Measurements from ENCODE around the gene ANKRD10.
"Not testable (repeated sequence)": the region's sequence is repeated elsewhere in the genome, so short reads cannot be mapped to it uniquely, and the experiment has no call there.

The ANKRD10 gene

DNA sequence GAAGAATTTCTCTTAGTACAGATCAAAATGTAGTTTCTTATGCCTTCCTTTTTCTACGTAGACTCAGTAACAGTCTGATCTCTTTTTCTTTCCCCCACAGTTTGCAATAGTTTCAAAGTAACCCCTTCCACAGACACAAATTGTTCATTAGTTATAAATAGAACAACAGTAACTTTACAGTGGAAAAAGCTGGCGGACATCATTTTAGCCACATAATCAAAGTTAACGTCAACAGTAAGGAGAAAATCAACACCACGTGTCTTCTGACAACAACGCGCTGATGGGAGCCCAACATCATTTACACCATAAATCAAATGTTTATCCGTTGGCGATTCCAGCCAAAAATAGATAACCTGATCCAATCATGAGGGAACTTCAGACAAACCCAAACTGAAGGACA lies 76.8 kb downstream of the ANKRD10 start:
- H3K9me3 ChIP-seq = 0 out of 2 replicates have a peak, but pooled peaks cover 2% of the 10 kb centered on the region
- H3K4me3 ChIP-seq = no peak overlapping the region
- in situ Hi-C loops (cut with MboI; ENCODE audit: low sequenced_read_pairs) = no loop called here
- DNase-seq (ENCODE audit: low spot score in 2 of 2) = no peak
- H3K4me1 ChIP-seq = no peaks in the 10 kb centered on the region
- H3K27me3 ChIP-seq (ENCODE audit: low read depth) = no peaks in the 10 kb centered on the region
- H3K36me3 ChIP-seq (replicated peaks) = no peaks in the 10 kb centered on the region

DNA sequence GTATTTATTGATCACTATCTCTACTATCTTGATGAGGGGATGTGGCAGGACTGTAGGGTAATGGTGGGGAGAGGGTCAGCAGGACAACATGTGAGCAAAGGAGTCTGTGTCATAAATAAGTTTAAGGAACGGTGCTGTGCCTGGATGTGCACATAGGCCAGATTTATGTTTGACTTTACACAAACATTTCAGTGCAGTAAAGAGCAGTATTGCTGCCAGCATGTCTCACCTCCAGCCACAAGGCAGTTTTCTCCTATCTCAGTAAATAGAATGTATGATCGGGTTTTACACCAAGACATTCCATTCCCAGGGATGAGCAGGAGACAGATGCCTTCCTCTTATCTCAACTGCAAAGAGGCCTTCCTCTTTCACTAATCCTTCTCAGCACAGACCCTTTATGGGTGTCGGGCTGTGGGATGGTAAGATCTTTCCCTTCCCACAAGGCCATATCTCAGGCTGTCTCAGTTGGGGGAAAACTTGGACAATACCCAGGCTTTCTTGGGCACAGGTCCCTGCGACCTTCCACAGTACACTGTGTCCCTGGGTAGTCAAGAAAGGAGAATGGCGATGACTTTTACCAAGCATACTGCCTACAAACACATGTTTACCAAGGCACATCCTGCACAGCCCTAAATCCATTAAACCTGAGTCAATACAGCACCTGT lies 77.3 kb downstream of the ANKRD10 start:
- in situ Hi-C loops (cut with MboI; ENCODE audit: low sequenced_read_pairs); DNase-seq (ENCODE audit: low spot score in 2 of 2); H3K27me3 ChIP-seq (ENCODE audit: low read depth): not testable (repeated sequence)

DNA sequence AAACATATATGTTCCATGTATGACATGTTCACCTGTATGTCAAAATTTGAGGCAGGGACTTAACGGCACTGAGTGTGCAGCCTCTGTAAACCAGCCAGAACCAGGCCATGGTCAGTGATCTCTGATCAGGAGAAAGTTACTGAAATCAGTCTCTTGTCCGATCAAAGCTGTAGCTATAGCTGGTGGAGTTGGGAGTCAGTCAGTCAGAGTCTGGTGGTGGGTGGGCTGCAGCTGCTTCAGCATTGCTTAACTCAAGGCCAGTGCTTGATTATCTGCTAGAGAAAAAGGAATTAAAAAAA lies 78.3 kb downstream of the ANKRD10 start:
- H3K9me3 ChIP-seq = 0 out of 2 replicates have a peak, but pooled peaks cover 2% of the 10 kb centered on the region
- H3K4me3 ChIP-seq = no peak overlapping the region
- no peaks in the 10 kb centered on the region for H3K4me1 ChIP-seq
- no peaks in the 10 kb centered on the region for H3K36me3 ChIP-seq (replicated peaks)
- in situ Hi-C loops (cut with MboI; ENCODE audit: low sequenced_read_pairs) = no loop called here
- no peaks in the 10 kb centered on the region for H3K27me3 ChIP-seq (ENCODE audit: low read depth)
- DNase-seq (ENCODE audit: low spot score in 2 of 2) = no peak

More for the DNA sequence above, 77.3 kb downstream of the ANKRD10 start:
- not testable (repeated sequence) for H3K4me3 ChIP-seq; H3K9me3 ChIP-seq; H3K36me3 ChIP-seq (replicated peaks); H3K4me1 ChIP-seq

DNA sequence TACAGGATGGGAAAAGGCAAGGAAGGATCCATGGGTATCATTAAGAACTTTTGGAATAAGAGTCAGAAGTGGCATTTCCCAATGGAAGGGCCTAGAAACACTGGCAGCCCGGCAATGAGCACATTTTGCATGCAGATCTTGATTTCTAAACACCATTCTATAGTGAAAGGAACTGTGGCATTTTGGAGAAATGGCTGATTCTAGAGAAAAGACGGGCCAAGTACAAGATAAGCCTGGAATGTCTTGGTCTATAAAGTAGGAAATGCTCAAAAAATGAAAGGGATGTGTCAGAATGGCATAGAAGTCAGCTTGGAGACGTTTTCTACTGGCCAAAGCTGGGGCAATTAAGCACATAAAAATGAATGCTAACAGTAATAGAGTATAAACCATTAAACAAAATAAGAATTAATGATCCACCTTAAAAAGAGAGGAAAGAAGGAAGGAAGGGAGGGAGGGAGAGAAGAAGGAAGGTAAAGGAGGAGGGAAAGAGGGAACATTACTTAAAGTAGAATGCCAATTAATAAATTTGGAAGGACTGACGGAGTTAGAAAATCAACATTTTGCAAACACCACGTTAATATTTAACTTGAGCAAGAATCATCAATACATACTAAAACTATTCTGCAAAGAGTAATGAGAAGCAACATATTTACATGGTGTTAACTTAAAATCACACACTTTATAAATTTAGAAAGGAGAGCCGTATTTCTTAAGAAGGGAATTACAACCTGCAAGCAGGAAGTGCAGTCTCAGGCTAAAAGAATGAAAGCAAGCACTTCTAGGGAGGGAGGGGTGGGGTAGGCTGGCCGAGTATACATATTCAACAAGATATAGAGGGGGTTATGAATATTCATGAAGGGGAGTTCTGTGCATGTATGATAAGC lies 78.9 kb downstream of the ANKRD10 start:
- Histone ChIP-seq H3K36me3 (replicated peaks) (no peaks in the 10 kb centered on the region), H3K4me1 (no peaks in the 10 kb centered on the region), H3K4me3 (no peak overlapping the region), H3K9me3 (no peaks in the 10 kb centered on the region), H3K27me3 (ENCODE audit: low read depth) (no peaks in the 10 kb centered on the region)
- no peak for DNase-seq (ENCODE audit: low spot score in 2 of 2)
- in situ Hi-C loops (cut with MboI; ENCODE audit: low sequenced_read_pairs) = no loop called here

DNA sequence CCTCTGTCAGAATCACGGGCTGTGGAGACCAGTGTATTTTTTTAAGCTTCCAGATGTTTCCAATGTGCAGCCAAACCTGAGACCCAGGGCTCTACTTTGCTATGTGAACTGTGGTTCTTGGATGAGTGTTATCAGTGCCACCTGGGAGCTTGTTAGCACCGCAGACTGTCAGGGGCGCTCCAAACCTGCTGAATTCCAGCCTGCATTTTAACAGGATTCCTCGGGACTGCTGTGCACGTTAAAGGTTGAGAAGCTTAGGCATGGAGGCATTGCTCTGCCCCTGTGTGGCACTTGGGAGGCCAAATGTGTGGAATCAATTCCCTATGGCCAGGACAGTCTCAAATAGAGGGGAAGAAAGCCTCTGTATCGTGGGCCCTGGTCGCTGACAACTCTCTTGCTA lies 80.3 kb downstream of the ANKRD10 start:
- H3K27me3 ChIP-seq (ENCODE audit: low read depth) = no peaks in the 10 kb centered on the region
- no peak for DNase-seq (ENCODE audit: low spot score in 2 of 2)
- in situ Hi-C loops (cut with MboI; ENCODE audit: low sequenced_read_pairs) = no loop called here
- H3K4me1 ChIP-seq = no peaks in the 10 kb centered on the region
- H3K4me3 ChIP-seq = no peak overlapping the region
- no peaks in the 10 kb centered on the region for H3K36me3 ChIP-seq (replicated peaks)
- no peaks in the 10 kb centered on the region for H3K9me3 ChIP-seq

DNA sequence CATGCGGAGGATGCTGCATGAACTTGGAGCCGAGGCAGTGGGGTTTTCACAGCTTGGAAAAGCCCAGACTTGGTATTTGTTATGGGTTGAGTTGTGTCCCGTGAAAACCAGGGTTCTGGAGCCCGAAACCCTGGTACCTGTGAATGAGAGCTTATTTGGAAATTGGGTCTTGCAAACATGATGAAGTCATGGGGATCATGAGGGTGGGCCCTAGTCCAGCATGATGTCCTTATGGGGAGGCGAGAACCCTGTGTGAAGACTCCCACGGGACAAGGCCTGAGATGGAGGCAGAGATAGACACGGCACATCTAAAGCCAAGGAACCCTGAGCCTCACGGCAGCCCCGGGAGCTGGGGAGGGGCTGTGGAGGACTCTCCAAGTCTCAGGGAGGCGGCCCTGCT lies 82.3 kb downstream of the ANKRD10 start:
- Histone ChIP-seq H3K36me3 (replicated peaks) (no peaks in the 10 kb centered on the region), H3K27me3 (ENCODE audit: low read depth) (no peaks in the 10 kb centered on the region), H3K4me3 (no peak overlapping the region), H3K4me1 (no peaks in the 10 kb centered on the region), H3K9me3 (no peaks in the 10 kb centered on the region)
- no peak for DNase-seq (ENCODE audit: low spot score in 2 of 2)
- in situ Hi-C loops (cut with MboI; ENCODE audit: low sequenced_read_pairs) = no loop called here

DNA sequence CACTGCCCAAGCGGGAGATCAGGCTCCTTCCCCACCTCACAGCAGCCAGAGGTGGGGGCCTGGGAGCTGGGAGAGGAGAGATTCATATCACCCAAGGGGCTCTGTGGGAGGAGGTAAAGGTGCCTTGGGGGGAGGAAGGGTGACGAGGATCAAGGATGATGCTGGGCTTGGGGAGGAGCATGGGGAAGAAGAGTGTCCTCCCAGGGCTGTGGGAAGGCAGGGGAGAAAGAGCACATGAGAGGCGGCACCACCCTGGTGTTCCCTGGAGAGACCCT lies 82.7 kb downstream of the ANKRD10 start:
- H3K36me3 ChIP-seq (replicated peaks) = no peaks in the 10 kb centered on the region

DNA sequence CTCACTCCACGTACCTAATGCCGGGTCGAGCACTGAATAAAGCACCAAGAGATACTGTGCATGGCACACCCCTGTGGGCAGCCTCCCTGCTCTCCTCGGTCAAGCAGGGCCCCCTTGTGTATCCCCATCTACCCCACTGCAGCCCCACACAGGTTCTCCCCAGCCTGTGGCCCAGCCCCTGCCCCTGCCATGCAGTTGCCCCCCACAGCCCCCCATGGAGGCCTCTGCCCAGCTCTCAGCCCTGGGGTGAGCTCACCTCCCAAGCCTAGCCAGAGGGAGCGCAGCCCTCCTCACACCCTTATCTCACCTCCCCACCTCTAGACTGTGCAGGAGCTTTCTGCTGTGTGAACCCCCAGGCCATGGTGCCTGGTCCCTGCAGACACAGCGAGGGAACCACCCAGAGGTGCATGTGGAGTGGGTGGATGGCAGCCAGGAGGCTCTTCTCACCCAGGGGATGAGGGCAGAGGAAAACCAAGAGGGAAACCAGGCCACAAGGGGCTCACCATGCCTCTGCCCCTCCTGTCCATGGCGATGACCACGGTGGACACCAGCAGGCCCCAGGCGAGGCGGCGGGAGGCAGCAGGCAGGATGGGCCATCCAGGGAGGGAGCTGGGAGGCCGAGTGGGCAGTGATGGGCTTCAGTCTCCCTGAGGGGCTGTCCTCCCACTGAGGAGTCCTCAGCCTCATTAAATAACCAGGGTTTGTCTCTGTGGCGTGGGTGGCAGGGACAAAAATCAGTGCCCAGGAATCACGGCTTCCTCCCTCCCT lies 83.2 kb downstream of the ANKRD10 start:
- no peaks in the 10 kb centered on the region for H3K27me3 ChIP-seq (ENCODE audit: low read depth)
- no peak overlapping the region for H3K4me3 ChIP-seq
- H3K9me3 ChIP-seq = no peaks in the 10 kb centered on the region
- H3K4me1 ChIP-seq = no peaks in the 10 kb centered on the region
- in situ Hi-C loops (cut with MboI; ENCODE audit: low sequenced_read_pairs) = no loop called here
- H3K36me3 ChIP-seq (replicated peaks) = no peaks in the 10 kb centered on the region
- no peak for DNase-seq (ENCODE audit: low spot score in 2 of 2)

More for the DNA sequence above, 82.7 kb downstream of the ANKRD10 start:
- no peak for DNase-seq (ENCODE audit: low spot score in 2 of 2)
- Histone ChIP-seq H3K27me3 (ENCODE audit: low read depth) (no peaks in the 10 kb centered on the region), H3K4me1 (no peaks in the 10 kb centered on the region), H3K4me3 (no peak overlapping the region), H3K9me3 (no peaks in the 10 kb centered on the region)
- in situ Hi-C loops (cut with MboI; ENCODE audit: low sequenced_read_pairs) = no loop called here

DNA sequence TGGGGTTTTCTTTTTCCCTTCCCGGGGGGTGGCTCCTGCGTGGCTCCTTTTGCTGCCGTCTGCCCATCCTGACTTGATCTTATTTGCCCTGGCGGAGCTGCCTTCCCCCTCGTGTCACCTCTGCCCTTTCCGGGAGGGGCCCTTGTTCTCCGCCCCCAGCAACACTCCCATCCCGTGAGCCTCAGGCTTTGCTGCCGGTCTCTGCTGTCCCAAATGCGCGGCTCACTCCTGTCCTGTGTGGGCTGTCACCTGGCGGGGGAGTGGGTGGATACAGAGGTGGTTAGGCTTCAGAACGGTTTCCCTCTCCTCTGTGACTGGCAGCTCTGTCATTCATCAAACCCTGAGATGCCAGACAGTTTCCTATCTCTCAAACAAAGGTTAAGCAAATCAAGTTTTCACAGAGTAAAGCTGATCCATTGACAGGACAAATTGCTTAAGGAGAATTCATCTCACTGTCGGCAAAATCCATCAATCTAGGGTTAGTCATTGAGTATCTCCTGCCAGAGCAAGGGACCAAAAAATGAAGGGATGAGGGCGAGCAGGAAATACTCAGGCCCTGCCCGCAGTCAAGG lies 84.0 kb downstream of the ANKRD10 start:
- DNase-seq (ENCODE audit: low spot score in 2 of 2) = no peak
- Histone ChIP-seq H3K9me3 (no peaks in the 10 kb centered on the region), H3K4me3 (no peak overlapping the region), H3K4me1 (no peaks in the 10 kb centered on the region), H3K36me3 (replicated peaks) (no peaks in the 10 kb centered on the region), H3K27me3 (ENCODE audit: low read depth) (no peaks in the 10 kb centered on the region)
- in situ Hi-C loops (cut with MboI; ENCODE audit: low sequenced_read_pairs) = no loop called here

DNA sequence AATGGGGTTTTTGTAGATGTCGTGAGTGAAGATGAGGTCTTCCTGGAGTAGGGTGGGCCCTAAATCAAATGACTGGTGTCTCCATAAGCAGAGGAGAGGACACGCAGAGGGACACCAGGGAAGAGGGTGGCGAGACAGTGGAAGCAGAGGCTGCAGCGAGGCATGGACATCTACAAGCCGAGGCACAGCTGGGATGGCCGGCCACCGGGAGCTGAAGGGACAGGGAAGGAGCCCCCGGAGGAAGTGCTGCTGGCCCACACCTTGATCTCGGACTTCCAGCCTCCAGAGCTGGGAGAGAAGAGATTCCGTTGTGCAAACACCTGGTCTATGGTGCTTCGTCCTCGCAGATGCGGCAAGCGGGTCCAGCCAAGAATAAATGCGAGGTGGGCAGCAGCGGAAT lies 84.5 kb downstream of the ANKRD10 start:
- H3K4me3 ChIP-seq = no peak overlapping the region
- no peak for DNase-seq (ENCODE audit: low spot score in 2 of 2)
- no peaks in the 10 kb centered on the region for H3K9me3 ChIP-seq
- in situ Hi-C loops (cut with MboI; ENCODE audit: low sequenced_read_pairs) = no loop called here
- no peaks in the 10 kb centered on the region for H3K36me3 ChIP-seq (replicated peaks)
- no peaks in the 10 kb centered on the region for H3K27me3 ChIP-seq (ENCODE audit: low read depth)
- H3K4me1 ChIP-seq = no peaks in the 10 kb centered on the region

DNA sequence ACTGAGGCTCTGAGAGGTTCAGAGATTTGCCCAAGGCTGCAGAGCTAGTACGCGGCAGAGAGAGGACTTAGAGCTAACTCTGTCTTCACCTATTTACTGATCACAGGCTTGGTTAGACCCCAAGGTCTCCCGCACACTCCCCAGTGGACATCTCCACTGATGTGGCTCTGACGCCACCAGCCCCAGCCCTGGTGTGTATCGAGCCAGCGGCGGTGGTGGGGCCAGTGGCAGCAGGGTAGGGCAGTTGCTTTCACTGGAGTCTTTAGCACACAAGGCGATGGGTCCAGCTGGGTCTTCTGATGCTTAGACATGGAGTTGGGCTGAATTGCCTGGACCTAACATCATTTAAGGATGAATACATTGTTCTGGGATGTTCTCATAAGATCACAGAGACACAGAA lies 85.4 kb downstream of the ANKRD10 start:
- Histone ChIP-seq H3K27me3 (ENCODE audit: low read depth) (no peaks in the 10 kb centered on the region), H3K9me3 (no peaks in the 10 kb centered on the region), H3K4me3 (no peak overlapping the region), H3K4me1 (no peaks in the 10 kb centered on the region), H3K36me3 (replicated peaks) (no peaks in the 10 kb centered on the region)
- DNase-seq (ENCODE audit: low spot score in 2 of 2) = no peak
- in situ Hi-C loops (cut with MboI; ENCODE audit: low sequenced_read_pairs) = no loop called here

DNA sequence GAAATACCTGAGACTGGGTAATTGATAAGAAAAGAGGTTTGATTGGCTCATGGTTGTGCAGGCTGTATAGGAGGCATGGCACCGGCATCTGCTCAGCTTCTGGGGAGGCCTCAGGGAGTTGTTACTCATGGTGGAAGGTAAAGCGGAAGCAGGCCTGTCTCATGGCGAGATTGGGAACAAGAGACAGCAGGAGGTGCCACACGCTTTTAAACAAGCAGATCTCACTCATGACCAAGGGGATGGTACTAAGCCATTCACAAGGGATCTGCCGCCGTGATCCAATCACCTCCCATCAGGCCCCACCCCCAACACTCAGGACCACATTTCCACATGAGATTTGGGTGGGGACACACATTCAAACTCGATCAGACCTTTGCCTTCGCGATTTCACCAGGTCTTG lies 86.2 kb downstream of the ANKRD10 start:
- Histone ChIP-seq H3K4me1 (no peaks in the 10 kb centered on the region), H3K4me3 (no peak overlapping the region), H3K9me3 (no peaks in the 10 kb centered on the region), H3K36me3 (replicated peaks) (no peaks in the 10 kb centered on the region), H3K27me3 (ENCODE audit: low read depth) (no peaks in the 10 kb centered on the region)
- in situ Hi-C loops (cut with MboI; ENCODE audit: low sequenced_read_pairs) = no loop called here
- DNase-seq (ENCODE audit: low spot score in 2 of 2) = no peak

Measured in HAP-1 (cell line).